ENCODE results near the gene SIRPA. TPM values are rescaled to one million over a fixed set of nuclear protein-coding genes. Genes with fewer than 3 reads are reported as not detected.

Gene SIRPA
- total RNA-seq, 1 experiment from 2014 or later: 6.0 TPM

- Histone ChIP-seq H4K8ac (replicated peaks; ENCODE audit: insufficient read length, low read depth, low read length) (no peak overlapping the region), H2AFZ (ENCODE audit: low read length) (no peak overlapping the region), H2BK20ac (ENCODE audit: low read depth, low read length, poor library complexity, severe bottlenecking) (no peak overlapping the region), H2BK15ac (ENCODE audit: low read depth, low read length) (no peak overlapping the region), H2BK5ac (ENCODE audit: insufficient read length, low read length) (no peak overlapping the region), H4K91ac (ENCODE audit: insufficient read length, low read depth, low read length) (no peak overlapping the region), H3T11ph (ENCODE audit: low read length) (no peak overlapping the region), H4K5ac (ENCODE audit: insufficient read length, low read depth, low read length) (no peak overlapping the region), H3K56ac (ENCODE audit: insufficient read length, low read depth, low read length) (no peak overlapping the region), H2BK12ac (ENCODE audit: insufficient read length, low read depth, low read length) (no peak overlapping the region), H3K14ac (ENCODE audit: insufficient read depth, low read length) (no peak overlapping the region), H3K4ac (ENCODE audit: low read depth, low read length) (no peak overlapping the region), H3K79me1 (ENCODE audit: insufficient read depth, low read depth, low read length, poor library complexity, severe bottlenecking) (no peaks in the 10 kb centered on the region), H3K9me3 (ENCODE audit: control insufficient read depth, low read depth, low read length) (no peaks in the 10 kb centered on the region), H3K9ac (ENCODE audit: extremely low read depth, insufficient read length, low read length) (no peak overlapping the region), H3K27me3 (ENCODE audit: insufficient read depth, low read length) (no peaks in the 10 kb centered on the region), H3K4me2 (ENCODE audit: insufficient read depth, insufficient read length, low read length) (no peak overlapping the region), H3K27ac (ENCODE audit: insufficient read length, low read depth, low read length) (no peak overlapping the region), H3K23ac (ENCODE audit: insufficient read length, low read depth, low read length) (no peak overlapping the region), H2BK120ac (ENCODE audit: low read depth, low read length, poor library complexity, severe bottlenecking) (no peak overlapping the region), H2AK5ac (ENCODE audit: insufficient read length, low read length) (no peak overlapping the region), H3K23me2 (ENCODE audit: insufficient read length, low read depth, low read length, poor library complexity, severe bottlenecking) (no peaks in the 10 kb centered on the region), H3K4me1 (ENCODE audit: insufficient read depth, low read length) (0 out of 2 replicates have a peak, but pooled peaks cover 2% of the 10 kb centered on the region), H3K18ac (ENCODE audit: insufficient read length, low read depth, low read length) (no peak overlapping the region), H3K79me2 (ENCODE audit: insufficient read depth, low read length) (no peaks in the 10 kb centered on the region), H4K20me1 (ENCODE audit: control insufficient read depth, insufficient read depth, insufficient read length) (no peaks in the 10 kb centered on the region)
- Mint-ChIP-seq H3K27me3 (ENCODE audit: low read depth) (peaks cover 39% of the 10 kb centered on the region), H3K36me3 (ENCODE audit: insufficient read depth in 1 of 3, low read depth in 3 of 3) (no peaks in the 10 kb centered on the region), H3K4me3 (no peak overlapping the region), H3K9me3 (no peaks in the 10 kb centered on the region; a peak in 1 of 5 replicates), H3K27ac (no peak overlapping the region), H3K4me1 (peaks cover 34 to 44% of the 10 kb centered on the region in 2 experiments)
- no peak for DNase-seq
- no peak for TF ChIP-seq CTCF (conservative IDR thresholded peaks at IDR 0.05)
- no CpG with 5 or more reads among the region's 11 CpGs for WGBS (ENCODE audit: extremely low coverage, insufficient read length, low lambda C conversion rate)
Observed at GRCh38 chr20:1975291-1975690, 80.1 kb downstream of the SIRPA start.

All from H9 (cell line).